Heart left ventricle (tissue), 16 donors: ENCODE data around the gene HLA-DOA. TPM values are rescaled to one million over a fixed set of nuclear protein-coding genes. Genes with fewer than 3 reads are reported as not detected.

Source experiments
- ATAC-seq, 4 donors: fragments of 200-7000 bp; cut with Tn5 transposase; one replicate each; pipeline ENCODE4 v1.9.1; 2020 to 2022; ENCODE audit warnings: moderate library complexity in 4 of 4, mild to moderate bottlenecking in 3 of 4, moderate number of reproducible peaks in 1 of 4
- DNase-seq, 5 donors: peaks; one replicate each; pipeline ENCODE4 v3.0.0-alpha.2; 2020
- H3K27ac ChIP-seq, 12 donors: fragments of 200-600 bp; sonication (generic) in 4 of 12; one replicate each; pipeline versions ENCODE4 v1.5.0 to v1.8.0; 2016 to 2022; ENCODE audit warnings: mild to moderate bottlenecking in 2 of 12
- H3K27me3 ChIP-seq, 9 donors: fragments of 200-600 bp; sonication (generic) in 2 of 9; one replicate each; pipeline versions ENCODE4 v1.5.1 to v1.8.0; 2016 to 2022; ENCODE audit warnings: mild to moderate bottlenecking in 3 of 9
- H3K36me3 ChIP-seq, 9 donors: fragments of 200-600 bp; sonication (generic) in 2 of 9; one replicate each; pipeline versions ENCODE4 v1.5.0 to v1.8.0; 2018 to 2022; ENCODE audit warnings: mild to moderate bottlenecking in 2 of 9
- H3K4me1 ChIP-seq, 12 donors: fragments of 200-600 bp; sonication (generic) in 4 of 12; one replicate each; pipeline versions ENCODE4 v1.5.0 to v1.8.0; 2016 to 2022; ENCODE audit warnings: mild to moderate bottlenecking in 3 of 12
- H3K4me3 ChIP-seq, 12 donors: fragments of 200-600 bp; sonication (generic) in 4 of 12; one replicate each; pipeline versions ENCODE4 v1.5.0 to v1.8.0; 2017 to 2022; ENCODE audit warnings: mild to moderate bottlenecking in 9 of 12, moderate library complexity in 4 of 12
- H3K9me3 ChIP-seq, 12 donors: fragments of 200-600 bp; sonication (generic) in 4 of 12; one replicate each; pipeline versions ENCODE4 v1.5.0 to v1.8.0; 2016 to 2022; ENCODE audit warnings: mild to moderate bottlenecking in 1 of 12
- CTCF ChIP-seq, 12 donors: fragments of 200-600 bp; sonication (generic) in 4 of 12; IDR thresholded peaks; one replicate each; pipeline versions ENCODE4 v1.5.0 to v1.8.0; 2018 to 2022; ENCODE audit warnings: antibody characterized with exemption in 12 of 12, mild to moderate bottlenecking in 5 of 12
- POLR2A ChIP-seq, 2 donors: fragments of 450-650 bp; IDR thresholded peaks; one replicate each; pipeline ENCODE4 v1.6.1; 2017; ENCODE audit warnings: antibody characterized with exemption in 2 of 2, mild to moderate bottlenecking in 2 of 2, moderate library complexity in 2 of 2
- WGBS, 4 donors: extraction: QIAGEN DNeasy Blood & Tissue Kit in 2 of 4; methylation state at CpG; one replicate each; pipeline versions ENCODE4 v1.1.5 to v1.1.7; 2013 to 2018; 5-methylcytosine and 5-hydroxymethylcytosine counted together
- intact Hi-C, 10 donors: fragments of 100-400 bp; cut with DNase I; formaldehyde crosslinking; loops; one replicate each; pipeline versions ENCODE4 v1.11.1 to v1.14.2; 2022
- polyA plus RNA-seq, 2 donors: library from polyadenylated mRNA; stranded (reverse); fragments of 200-250 nt; gene quantifications; one replicate each; pipeline ENCODE4 v1.2.3, GENCODE V29; 2013
- total RNA-seq, 9 donors: library from RNA; depleted of rRNA in 2 of 9; stranded (reverse); fragments of >200 nt in 2 of 9; fragmentation: NEBNext Ultra II Directional in 3 of 9; extraction: Animal tissue kit (Norgen Biotek cat#: 25700) in 3 of 9; gene quantifications; one replicate each; pipeline versions ENCODE4 v1.1.0 to v1.2.4, GENCODE V29; 2016 to 2023
- donor health status: ischemic (EF 13 %, LVEDD 7.1; RV severe dilation, severe dysfunction).
- donor health status: healthy with polysubstance abuse.
- donor health status: DM: no; HTN: yes; CAD: no.
- donor health status: DM: no; HTN: no; CAD: no.
- donor health status: ischemic (EF 25% LVEDD 6.9; RV normal size, moderate dysfunction).
- donor health status: ischemic (EF 25% LVEDD 5.7; RV mildly dilated, moderate dysfunction).
- donor health status: healthy.
- donor health status: DM: yes; HTN: yes; CAD: no.
- donor health status: ischemic (EF 35%, LVEDD 5.7; RV mildly dilated, moderate dysfunction).
- donor health status: nonischemic (EF 11% LVEDD 7.7; RV severe dilation, severe dysfunction).
- donor health status: DM: yes; HTN: yes; CAD: no.
- donor health status: PGD.
- donor health status: ischemic (EF 29% LVEDD 5.4; RV normal size, mild dysfunction).
- donor health status: nonischemic (EF 23%, LVEDD 6.1; RV moderate dilation, normal function).

HLA-DOA gene
- total and polyA plus RNA-seq, 11 donors, result 0.44 to 32.4 (median 1.3) TPM

- ATAC-seq, result peak in 1 of 4 donors; percentile 51
- Histone ChIP-seq H3K4me1 (peaks cover 0 to 33% (median 0%) of the 10 kb centered on the region in 12 donors), H3K27ac (peak overlapping the region in 10 of 12 donors; percentile 45 to 95 (median 82)), H3K4me3 (no peak overlapping the region), H3K27me3 (peaks cover 0 to 5% (median 0%) of the 10 kb centered on the region in 9 donors), H3K9me3 (no peaks in the 10 kb centered on the region), H3K36me3 (no peaks in the 10 kb centered on the region)
- intact Hi-C loops, result no loop called here
- no peak for TF ChIP-seq POLR2A (IDR thresholded peaks at IDR 0.05)
- TF ChIP-seq CTCF (IDR thresholded peaks at IDR 0.05), result no peak
- no peak for DNase-seq
- 8 to 19% (median 12%) methylated on average over 1 of the region's 1 CpG for WGBS, 4 donors
Observed at GRCh38 chr6:33028220-33028849, 18.9 kb upstream of the HLA-DOA start.

GRCh38 chr6:33024521-33024920 is 15.1 kb upstream of the HLA-DOA start:
- ATAC-seq, result no peak
- H3K27me3 ChIP-seq, result no peaks in the 10 kb centered on the region

GRCh38 chr6:33023536-33023935 is 14.1 kb upstream of the HLA-DOA start:
- H3K9me3 ChIP-seq, result no peaks in the 10 kb centered on the region
- H3K27me3 ChIP-seq, result no peaks in the 10 kb centered on the region
- DNase-seq, result no peak
- WGBS, 4 donors, result 59 to 97% (median 78%) methylated on average over 2 to 3 of the region's 3 CpGs
- TF ChIP-seq POLR2A (IDR thresholded peaks at IDR 0.05) (no peak), CTCF (IDR thresholded peaks at IDR 0.05) (no peak)
- intact Hi-C loops, result no loop called here
- H3K4me3 ChIP-seq, result no peak overlapping the region
- H3K27ac ChIP-seq, result no peak overlapping the region
- ATAC-seq, result no peak
- no peaks in the 10 kb centered on the region for H3K36me3 ChIP-seq
- peaks cover 0 to 40% (median 15%) of the 10 kb centered on the region in 12 donors for H3K4me1 ChIP-seq

More at GRCh38 chr6:33024521-33024920, 15.1 kb upstream of the HLA-DOA start:
- H3K4me1 ChIP-seq, result peaks cover 0 to 38% (median 9%) of the 10 kb centered on the region in 12 donors
- no peaks in the 10 kb centered on the region for H3K9me3 ChIP-seq
- intact Hi-C loops, result no loop called here
- H3K36me3 ChIP-seq, result no peaks in the 10 kb centered on the region
- H3K4me3 ChIP-seq, result no peak overlapping the region
- no peak overlapping the region for H3K27ac ChIP-seq
- TF ChIP-seq CTCF (IDR thresholded peaks at IDR 0.05) (no peak), POLR2A (IDR thresholded peaks at IDR 0.05) (no peak)
- DNase-seq, result no peak

GRCh38 chr6:33021917-33022316 is 12.5 kb upstream of the HLA-DOA start:
- no peak for ATAC-seq

More at GRCh38 chr6:33021917-33022316, 12.5 kb upstream of the HLA-DOA start:
- Histone ChIP-seq H3K36me3 (no peaks in the 10 kb centered on the region), H3K27ac (no peak overlapping the region), H3K4me1 (peaks cover 0 to 46% (median 22%) of the 10 kb centered on the region in 12 donors), H3K4me3 (no peak overlapping the region), H3K9me3 (no peaks in the 10 kb centered on the region), H3K27me3 (no peaks in the 10 kb centered on the region)
- DNase-seq, result no peak
- WGBS, 4 donors, result 89 to 96% (median 93%) methylated on average over 8 to 11 of the region's 11 CpGs
- TF ChIP-seq POLR2A (IDR thresholded peaks at IDR 0.05) (no peak), CTCF (IDR thresholded peaks at IDR 0.05) (no peak)
- intact Hi-C loops, result no loop called here
